K562 (cell line): ENCODE data around the gene MECP2. TPM values are rescaled to one million over a fixed set of nuclear protein-coding genes. Genes with fewer than 3 reads are reported as not detected.

Source experiments
- ATAC-seq: fragments of 200-7000 bp; cut with Tn5 transposase; 3 replicates; pipeline ENCODE4 v1.9.1; 2020; ENCODE audit warnings: moderate library complexity
- BruUV-seq: library from RNA; stranded (reverse); fragments of 400-500 nt; replicated peaks from 2 replicates; lab custom pipeline; 2021; lab: Mats Ljungman, UMichigan
- CTCF ChIA-PET: fragments of 300-600 bp; formaldehyde crosslinking; extraction: SDS; loops from one replicate; lab custom pipeline; 2021; ENCODE audit warnings: low intra/inter-chr PET ratio; lab: Yijun Ruan, JAX
- POLR2A ChIA-PET: fragments of 300-600, 350-650 bp; sonication (Branson Sonifier 250); formaldehyde crosslinking; extraction: SDS; loops from one replicate; lab custom pipeline; 2021; ENCODE audit warnings: antibody characterized with exemption, inconsistent platforms; lab: Yijun Ruan, JAX
- DNase-seq, 4 experiments: peaks; one replicate each; pipeline versions ENCODE4 v3.0.0 to v3.0.0-alpha.2; 2011 to 2018; ENCODE audit warnings: low spot score in 3 of 4, mixed read lengths in 3 of 4; ENCODE audit errors: extremely low read depth in 1 of 4
- FAIRE-seq: peaks from 2 replicates; lab custom pipeline; 2011; peaks lifted over from hg19 to GRCh38; lab: Jason Lieb, UNC
- H2AFZ ChIP-seq: 2 replicates; pipeline ENCODE4 v1.6.0; 2011; ENCODE audit warnings: low read depth, low read length, control low read depth, inconsistent platforms
- H3K27ac ChIP-seq: fragments of 200-600 bp; 3 replicates; pipeline ENCODE4 v1.8.0; 2011; ENCODE audit warnings: low read depth, mild to moderate bottlenecking, control low read depth, inconsistent platforms, low read length, moderate library complexity, mixed read lengths; ENCODE audit errors: extremely low read depth
- H3K27me3 ChIP-seq, 2 experiments: fragments of 300-600 bp in 1 of 2; 2 replicates in 1 of 2; 3 replicates in 1 of 2; pipeline versions ENCODE4 v1.6.0 to v1.8.0; 2011; ENCODE audit warnings: inconsistent platforms in 2 of 2, low read length in 2 of 2, mild to moderate bottlenecking in 1 of 2, mixed read lengths in 1 of 2, moderate library complexity in 1 of 2; ENCODE audit not compliant: control insufficient read depth in 2 of 2, insufficient read depth in 2 of 2
- H3K36me3 ChIP-seq: fragments of 300-600 bp; 3 replicates; pipeline ENCODE4 v1.8.0; 2011; ENCODE audit warnings: mild to moderate bottlenecking, low read length, inconsistent platforms; ENCODE audit not compliant: control insufficient read depth, insufficient read depth
- H3K4me1 ChIP-seq, 2 experiments: fragments of 200-600 bp in 1 of 2; replicated peaks in 1 of 2; 2 replicates in 1 of 2; 3 replicates in 1 of 2; pipeline versions ENCODE4 v1.5.1 to v1.8.0; 2011; ENCODE audit warnings: inconsistent platforms in 2 of 2, low read length in 2 of 2, mild to moderate bottlenecking in 1 of 2, mixed read lengths in 1 of 2, moderate library complexity in 1 of 2; ENCODE audit not compliant: control insufficient read depth in 2 of 2, insufficient read depth in 2 of 2
- H3K4me2 ChIP-seq: 2 replicates; pipeline ENCODE4 v1.6.1; 2011; ENCODE audit warnings: low read length, control low read depth, inconsistent platforms, mixed read lengths; ENCODE audit not compliant: insufficient read depth
- H3K4me3 ChIP-seq: fragments of 200-600 bp; sonication (generic), shearing (Covaris generic); 2 replicates; pipeline ENCODE4 v1.5.1; 2016; ENCODE audit warnings: control low read depth, inconsistent platforms
- H3K79me2 ChIP-seq: fragments of 200-600 bp; 3 replicates; pipeline ENCODE4 v1.8.0; 2011; ENCODE audit warnings: low read length, inconsistent platforms; ENCODE audit not compliant: control insufficient read depth, insufficient read depth
- H3K9ac ChIP-seq, 2 experiments: 2 replicates each; pipeline versions ENCODE4 v1.6.0 to v1.6.1; 2011; ENCODE audit warnings: low read depth in 2 of 2, low read length in 2 of 2, control low read depth in 1 of 2, inconsistent platforms in 1 of 2, mild to moderate bottlenecking in 1 of 2, mixed read lengths in 1 of 2; ENCODE audit not compliant: insufficient read depth in 1 of 2
- H3K9me1 ChIP-seq: one replicate; pipeline ENCODE4 v1.6.0; 2011; ENCODE audit warnings: inconsistent platforms, mild to moderate bottlenecking, low read length, moderate library complexity; ENCODE audit not compliant: control insufficient read depth, insufficient read depth
- H3K9me3 ChIP-seq: replicated peaks from 2 replicates; pipeline ENCODE4 v1.5.1; 2011; ENCODE audit warnings: low read depth, low read length, inconsistent platforms; ENCODE audit not compliant: control insufficient read depth, insufficient read depth
- H4K20me1 ChIP-seq: replicated peaks from 2 replicates; pipeline ENCODE4 v1.6.1; 2011; ENCODE audit warnings: low read length, inconsistent platforms, mixed read lengths; ENCODE audit not compliant: control insufficient read depth, insufficient read depth
- ARID2 ChIP-seq: fragments of 450-650 bp; IDR thresholded peaks from 2 replicates; pipeline ENCODE4 v1.6.1; 2017; ENCODE audit warnings: antibody characterized with exemption, mild to moderate bottlenecking
- HCFC1 ChIP-seq: IDR thresholded peaks from 2 replicates; pipeline ENCODE4 v1.6.1; 2012; ENCODE audit warnings: low read depth, low read length, improper control_type of control experiment
- MEF2A ChIP-seq: IDR thresholded peaks from 2 replicates; pipeline ENCODE4 v1.6.1; 2011; ENCODE audit warnings: low read depth, mild to moderate bottlenecking, low read length, moderate library complexity; ENCODE audit not compliant: control insufficient read depth
- NFIC ChIP-seq: fragments of 450-650 bp; IDR thresholded peaks from 2 replicates; pipeline ENCODE4 v1.6.1; 2017; ENCODE audit warnings: mild to moderate bottlenecking, inconsistent platforms
- NR2C2 ChIP-seq, 2 experiments: fragments of 200-800 bp in 1 of 2; sonication (Bioruptor generic) in 1 of 2; sonication (generic) in 1 of 2; formaldehyde crosslinking in 1 of 2; IDR thresholded peaks; 2 replicates each; pipeline versions ENCODE4 v1.6.1 to v1.8.0; 2016 to 2022; ENCODE audit warnings: mild to moderate bottlenecking in 1 of 2, missing compliant biosample characterization in 1 of 2, missing genetic modification characterization in 1 of 2, missing genetic modification reagents in 1 of 2
- POLR2B ChIP-seq: fragments of 450-650 bp; IDR thresholded peaks from 2 replicates; pipeline ENCODE4 v1.6.1; 2018; ENCODE audit warnings: low read depth; ENCODE audit not compliant: partially characterized antibody
- SAP30 ChIP-seq: fragments of 200-600 bp; sonication (generic); IDR thresholded peaks from 2 replicates; pipeline ENCODE4 v1.6.1; 2012; ENCODE audit warnings: borderline replicate concordance, low read depth, mild to moderate bottlenecking, moderate library complexity, low read length, control low read depth, inconsistent platforms; ENCODE audit not compliant: insufficient read depth, poor library complexity, severe bottlenecking
- SOX6 ChIP-seq: fragments of 450-650 bp; IDR thresholded peaks from 2 replicates; pipeline ENCODE4 v1.6.1; 2014; ENCODE audit warnings: mild to moderate bottlenecking
- U2AF2 ChIP-seq: fragments of 200-400 bp; formaldehyde crosslinking; optimal IDR thresholded peaks from 2 replicates; pipeline ENCODE3; 2017; ENCODE audit warnings: low read depth, mild to moderate bottlenecking, low read length
- ZNF263 ChIP-seq: sonication (generic); formaldehyde crosslinking; IDR thresholded peaks from 2 replicates; pipeline ENCODE4 v1.8.0; 2022; ENCODE audit warnings: mild to moderate bottlenecking, missing genetic modification reagents, borderline replicate concordance
- WGBS: fragments of 100-300 bp; shearing (Covaris generic); methylation state at CpG from one replicate; pipeline ENCODE4 v1.1.6; 2016; ENCODE audit warnings: low coverage, mixed read lengths; ENCODE audit not compliant: insufficient coverage; ENCODE audit errors: missing lambda C conversion rate; 5-methylcytosine and 5-hydroxymethylcytosine counted together
- in situ Hi-C: fragments of 300-500 bp; cut with MboI; formaldehyde crosslinking; loops from 4 replicates; pipeline ENCODE4 v1.15.0; 2018; ENCODE audit warnings: inconsistent platforms, mixed read lengths
- intact Hi-C: fragments of 100-400 bp; cut with micrococcal nuclease; formaldehyde crosslinking; loops from 2 replicates; pipeline ENCODE4 v1.14.2; 2022
- polyA plus RNA-seq, 8 experiments: library from polyadenylated mRNA; depleted of rRNA in 4 of 8; stranded (reverse) in 5 of 8; unstranded in 3 of 8; fragments of >200 nt; fragmentation: Nextera tagmentation in 2 of 8; fragmentation: Illumina TruSeq in 1 of 8; extraction: Ambion mirVana in 2 of 8; extraction: Trizol in 1 of 8; gene quantifications; 2 replicates each; pipeline versions ENCODE4 v1.2.1 to v1.2.3, GENCODE V29; 2011 to 2014; ENCODE audit warnings: inconsistent platforms in 1 of 8, missing spikeins in 1 of 8
- total RNA-seq, 7 experiments: library from RNA; depleted of rRNA in 6 of 7; stranded (reverse); fragments of >200 nt in 6 of 7; fragmentation: Illumina TruSeq in 2 of 7; extraction: Trizol in 2 of 7; gene quantifications; 2 replicates each; pipeline versions ENCODE4 v1.2.1 to v1.2.3, GENCODE V29; 2011 to 2021; ENCODE audit warnings: low replicate concordance in 1 of 7
- TF ChIP-seq, protein P1 (sequence below): fragments of 250-450 bp; sonication (Bioruptor Pico); IDR thresholded peaks from 2 replicates; pipeline ENCODE4 v1.8.0; 2022; ENCODE audit warnings: moderate library complexity, mild to moderate bottlenecking, inconsistent platforms
- TF ChIP-seq, protein P2 (sequence below): fragments of 250-450 bp; sonication (Bioruptor Pico); IDR thresholded peaks from 2 replicates; pipeline ENCODE4 v1.5.0; 2021
- TF ChIP-seq, protein P3 (sequence below): fragments of 250-450 bp; sonication (Bioruptor Pico); IDR thresholded peaks from 2 replicates; pipeline ENCODE4 v1.8.0; 2022; ENCODE audit warnings: inconsistent platforms
- TF ChIP-seq, protein P4 (sequence below): fragments of 450-650 bp; IDR thresholded peaks from 2 replicates; pipeline ENCODE4 v1.6.1; 2016
- TF ChIP-seq, protein P5 (sequence below): IDR thresholded peaks from 3 replicates; pipeline ENCODE4 v1.6.1; 2011; ENCODE audit warnings: borderline replicate concordance, mild to moderate bottlenecking; ENCODE audit not compliant: insufficient read length, insufficient read depth

MECP2 gene
- total and polyA plus RNA-seq, 9 of the 15 experiments (the other 6 are each of a cell fraction or from before 2014, with no cell fraction given), result 2.1 to 50.9 (median 30.5) TPM

DNA sequence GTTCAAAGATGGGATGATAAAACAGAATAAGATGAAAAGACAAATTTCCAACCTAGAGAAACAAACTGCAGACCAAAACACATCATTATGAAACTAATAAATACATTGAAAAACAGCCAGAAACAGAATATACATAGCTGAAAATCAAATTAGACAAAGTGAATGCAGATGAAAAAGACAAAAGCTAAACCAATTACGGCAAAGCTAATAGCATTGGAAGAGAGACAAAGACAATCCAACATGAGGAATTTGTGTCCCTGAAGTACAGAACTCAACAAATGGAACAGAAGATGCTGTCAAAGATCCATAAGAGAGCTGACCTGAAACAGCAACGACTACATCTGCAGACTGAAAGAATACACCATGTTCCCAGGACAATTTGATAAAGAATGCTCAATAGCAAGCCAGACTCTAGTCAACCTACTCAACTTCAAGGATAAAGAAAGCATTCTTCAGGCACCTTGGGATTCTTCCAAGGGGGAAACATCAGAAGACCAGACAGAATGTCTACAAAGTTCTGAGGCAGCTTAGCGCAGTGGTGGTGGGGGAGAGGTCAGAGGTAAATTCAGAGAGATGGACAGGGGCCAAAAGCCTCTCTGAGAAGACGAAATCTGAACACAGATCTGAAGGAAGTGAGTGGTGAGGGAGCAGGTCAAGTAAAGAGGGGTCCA, 50.4 kb downstream of the MECP2 start:
- Histone ChIP-seq H3K9me3 (no peaks in the 10 kb centered on the region), H2AFZ (no peak overlapping the region), H3K4me1 (peaks cover 9 to 16% of the 10 kb centered on the region in 2 experiments; a peak in 3 of 5 replicates), H3K9me1 (peaks cover 4% of the 10 kb centered on the region), H4K20me1 (peaks cover 14% of the 10 kb centered on the region), H3K27me3 (no peaks in the 10 kb centered on the region), H3K36me3 (peaks cover 78% of the 10 kb centered on the region), H3K79me2 (peaks cover 93% of the 10 kb centered on the region), H3K9ac (peak overlapping the region in 1 of 2 experiments; percentile 36; a peak in 1 of 4 replicates), H3K4me2 (no peak overlapping the region), H3K4me3 (no peak overlapping the region), H3K27ac (no peak overlapping the region)
- ChIA-PET CTCF (no interaction called here), POLR2A (interaction anchor here (0.7 kb wide), 1 partner anchor 349 kb away, joined by 3 read pairs; no protein-coding TSS in a partner anchor)
- intact Hi-C loops (no loop called here), in situ Hi-C loops (no loop called here)
- no peak for TF ChIP-seq MEF2A
- no peak for TF ChIP-seq U2AF2
- no peak for TF ChIP-seq POLR2B
- TF ChIP-seq, protein P1, sequence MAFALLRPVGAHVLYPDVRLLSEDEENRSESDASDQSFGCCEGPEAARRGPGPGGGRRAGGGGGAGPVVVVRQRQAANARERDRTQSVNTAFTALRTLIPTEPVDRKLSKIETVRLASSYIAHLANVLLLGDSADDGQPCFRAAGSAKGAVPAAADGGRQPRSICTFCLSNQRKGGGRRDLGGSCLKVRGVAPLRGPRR (CRISPR knock-in tag), result no peak
- no peak for TF ChIP-seq SAP30
- no peak for TF ChIP-seq SOX6
- TF ChIP-seq ARID2, result no peak
- TF ChIP-seq, protein P2, sequence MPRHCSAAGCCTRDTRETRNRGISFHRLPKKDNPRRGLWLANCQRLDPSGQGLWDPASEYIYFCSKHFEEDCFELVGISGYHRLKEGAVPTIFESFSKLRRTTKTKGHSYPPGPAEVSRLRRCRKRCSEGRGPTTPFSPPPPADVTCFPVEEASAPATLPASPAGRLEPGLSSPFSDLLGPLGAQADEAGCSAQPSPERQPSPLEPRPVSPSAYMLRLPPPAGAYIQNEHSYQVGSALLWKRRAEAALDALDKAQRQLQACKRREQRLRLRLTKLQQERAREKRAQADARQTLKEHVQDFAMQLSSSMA (CRISPR knock-in tag), result no peak
- TF ChIP-seq, protein P3, sequence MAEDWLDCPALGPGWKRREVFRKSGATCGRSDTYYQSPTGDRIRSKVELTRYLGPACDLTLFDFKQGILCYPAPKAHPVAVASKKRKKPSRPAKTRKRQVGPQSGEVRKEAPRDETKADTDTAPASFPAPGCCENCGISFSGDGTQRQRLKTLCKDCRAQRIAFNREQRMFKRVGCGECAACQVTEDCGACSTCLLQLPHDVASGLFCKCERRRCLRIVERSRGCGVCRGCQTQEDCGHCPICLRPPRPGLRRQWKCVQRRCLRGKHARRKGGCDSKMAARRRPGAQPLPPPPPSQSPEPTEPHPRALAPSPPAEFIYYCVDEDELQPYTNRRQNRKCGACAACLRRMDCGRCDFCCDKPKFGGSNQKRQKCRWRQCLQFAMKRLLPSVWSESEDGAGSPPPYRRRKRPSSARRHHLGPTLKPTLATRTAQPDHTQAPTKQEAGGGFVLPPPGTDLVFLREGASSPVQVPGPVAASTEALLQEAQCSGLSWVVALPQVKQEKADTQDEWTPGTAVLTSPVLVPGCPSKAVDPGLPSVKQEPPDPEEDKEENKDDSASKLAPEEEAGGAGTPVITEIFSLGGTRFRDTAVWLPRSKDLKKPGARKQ (CRISPR knock-in tag), result no peak
- TF ChIP-seq, protein P4, sequence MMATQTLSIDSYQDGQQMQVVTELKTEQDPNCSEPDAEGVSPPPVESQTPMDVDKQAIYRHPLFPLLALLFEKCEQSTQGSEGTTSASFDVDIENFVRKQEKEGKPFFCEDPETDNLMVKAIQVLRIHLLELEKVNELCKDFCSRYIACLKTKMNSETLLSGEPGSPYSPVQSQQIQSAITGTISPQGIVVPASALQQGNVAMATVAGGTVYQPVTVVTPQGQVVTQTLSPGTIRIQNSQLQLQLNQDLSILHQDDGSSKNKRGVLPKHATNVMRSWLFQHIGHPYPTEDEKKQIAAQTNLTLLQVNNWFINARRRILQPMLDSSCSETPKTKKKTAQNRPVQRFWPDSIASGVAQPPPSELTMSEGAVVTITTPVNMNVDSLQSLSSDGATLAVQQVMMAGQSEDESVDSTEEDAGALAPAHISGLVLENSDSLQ, result 0 out of 2 replicates have a peak, but pooled peaks have one; percentile 16
- no peak for TF ChIP-seq ZNF263 (CRISPR knock-in tag)
- TF ChIP-seq HCFC1, result no peak
- TF ChIP-seq, protein P5, sequence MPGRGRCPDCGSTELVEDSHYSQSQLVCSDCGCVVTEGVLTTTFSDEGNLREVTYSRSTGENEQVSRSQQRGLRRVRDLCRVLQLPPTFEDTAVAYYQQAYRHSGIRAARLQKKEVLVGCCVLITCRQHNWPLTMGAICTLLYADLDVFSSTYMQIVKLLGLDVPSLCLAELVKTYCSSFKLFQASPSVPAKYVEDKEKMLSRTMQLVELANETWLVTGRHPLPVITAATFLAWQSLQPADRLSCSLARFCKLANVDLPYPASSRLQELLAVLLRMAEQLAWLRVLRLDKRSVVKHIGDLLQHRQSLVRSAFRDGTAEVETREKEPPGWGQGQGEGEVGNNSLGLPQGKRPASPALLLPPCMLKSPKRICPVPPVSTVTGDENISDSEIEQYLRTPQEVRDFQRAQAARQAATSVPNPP, result no peak
- TF ChIP-seq NR2C2 (CRISPR knock-in tag; IDR thresholded peaks at IDR 0.05), result no peak
- TF ChIP-seq NR2C2 (tag; IDR thresholded peaks at IDR 0.05), result 0 out of 2 replicates have a peak, but pooled peaks have one; percentile 21
- peak; percentile 32 for TF ChIP-seq NFIC
- no TSS peak for BruUV-seq
- FAIRE-seq (no peak), ATAC-seq (peak; percentile 42; the same call in 2 of the 3 replicates), DNase-seq (peak in 1 of 4 experiments; percentile 33)
- 49% methylated on average over 4 of the region's 4 CpGs for WGBS
